Midbrain (tissue), 1 donor: ENCODE data around the gene FLYWCH1.

Experiments
- DNase-seq: peaks from one replicate; lab custom pipeline; 2025; lab: John Stamatoyannopoulos, UW

Gene FLYWCH1

DNA sequence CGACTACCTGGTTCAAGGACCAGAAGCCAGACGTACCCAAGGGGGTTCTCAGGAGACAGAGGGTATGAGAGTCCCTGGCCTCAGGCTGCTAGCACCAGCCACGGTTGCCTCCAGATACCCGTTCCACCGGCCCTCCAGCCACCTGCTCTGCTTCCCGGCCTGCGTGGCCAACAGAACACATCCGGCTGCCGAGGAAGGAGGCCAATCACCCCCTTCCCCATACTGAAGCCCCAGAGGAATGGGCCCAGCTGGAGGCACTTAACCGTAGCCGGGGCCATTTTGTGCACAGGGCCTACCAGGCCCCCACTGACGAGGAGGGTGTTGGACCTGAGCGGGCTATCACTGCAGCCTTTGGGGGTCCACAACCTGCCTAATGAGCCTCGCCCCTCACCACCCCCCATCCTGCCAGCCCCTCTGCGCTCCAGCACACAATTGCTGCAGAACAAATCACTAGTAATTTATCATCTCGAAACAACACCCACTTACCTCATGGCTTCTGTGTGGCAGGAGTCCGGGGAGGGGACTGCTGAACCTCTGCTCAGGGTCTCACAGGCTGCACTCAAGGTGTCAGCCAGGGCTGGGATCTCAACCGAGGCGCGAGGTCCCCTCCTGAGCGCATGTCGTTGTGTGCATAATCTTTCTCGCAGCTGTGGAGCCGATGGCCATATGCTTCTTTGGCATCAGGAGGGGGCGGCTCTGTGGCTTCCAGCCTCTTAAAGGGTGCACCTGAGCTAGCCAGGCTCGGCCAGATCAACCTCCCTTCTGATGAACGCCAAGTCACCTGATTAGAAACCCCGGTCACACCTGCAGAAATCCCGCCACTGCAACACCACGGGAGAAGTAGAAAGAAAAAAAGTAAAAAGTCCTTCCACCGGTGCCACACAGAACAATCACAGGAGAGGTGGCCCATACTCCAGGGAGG lies 42.2 kb downstream of the FLYWCH1 start:
- DNase-seq = no peak

DNA sequence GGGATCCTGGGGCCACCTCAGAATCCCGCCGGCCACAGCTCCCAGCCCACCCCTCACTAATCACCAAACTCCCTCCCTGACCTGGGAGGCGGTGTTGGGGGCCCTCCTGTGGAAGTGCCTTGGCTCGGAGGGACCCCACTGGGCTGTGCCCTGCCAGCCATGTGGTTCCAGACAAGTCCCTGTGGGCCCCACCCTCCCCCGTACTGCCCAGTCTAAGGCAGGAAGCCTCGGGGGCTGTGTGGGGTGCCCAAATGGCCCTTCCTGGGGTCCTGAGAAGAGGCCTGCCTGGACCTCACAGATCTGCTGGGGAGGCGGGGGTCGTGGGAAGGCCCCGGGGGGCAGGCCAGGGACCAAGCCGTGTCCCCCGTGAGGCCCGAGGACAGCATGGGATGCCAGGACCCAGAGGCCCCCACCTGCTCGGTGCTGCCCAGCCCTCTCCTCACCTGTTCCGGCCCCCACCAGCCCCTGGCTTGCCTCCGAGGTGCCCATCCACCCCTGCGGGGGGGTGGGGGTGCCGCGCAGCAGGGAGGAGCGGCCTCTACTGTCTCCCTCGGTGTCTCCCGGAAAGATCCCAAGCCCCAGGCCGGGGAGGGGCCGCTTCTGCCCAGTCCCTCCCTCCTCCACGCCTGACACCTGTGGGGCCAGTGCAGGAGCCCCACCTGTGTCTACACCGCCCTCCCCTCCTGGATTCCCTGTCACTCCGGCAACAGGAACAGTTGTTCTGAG lies 43.1 kb downstream of the FLYWCH1 start:
- no peak for DNase-seq

DNA sequence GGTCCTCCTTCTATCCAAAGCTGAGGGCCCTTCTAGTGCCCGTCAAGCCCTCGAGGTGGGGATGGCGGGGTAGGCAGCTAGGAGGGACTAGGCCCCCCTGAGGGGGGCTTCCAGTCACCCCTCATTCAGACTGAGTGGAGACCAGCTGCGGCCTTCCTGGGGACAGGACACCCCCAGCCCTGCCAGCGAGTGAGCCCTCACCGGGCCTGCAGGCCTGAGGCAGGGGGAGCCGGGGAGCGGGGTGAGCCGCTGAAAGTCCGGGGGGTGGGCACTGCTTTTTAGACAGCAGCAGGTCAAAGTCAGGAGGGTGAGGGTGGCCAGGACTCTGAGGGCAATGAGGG lies 43.7 kb downstream of the FLYWCH1 start:
- DNase-seq = no peak

DNA sequence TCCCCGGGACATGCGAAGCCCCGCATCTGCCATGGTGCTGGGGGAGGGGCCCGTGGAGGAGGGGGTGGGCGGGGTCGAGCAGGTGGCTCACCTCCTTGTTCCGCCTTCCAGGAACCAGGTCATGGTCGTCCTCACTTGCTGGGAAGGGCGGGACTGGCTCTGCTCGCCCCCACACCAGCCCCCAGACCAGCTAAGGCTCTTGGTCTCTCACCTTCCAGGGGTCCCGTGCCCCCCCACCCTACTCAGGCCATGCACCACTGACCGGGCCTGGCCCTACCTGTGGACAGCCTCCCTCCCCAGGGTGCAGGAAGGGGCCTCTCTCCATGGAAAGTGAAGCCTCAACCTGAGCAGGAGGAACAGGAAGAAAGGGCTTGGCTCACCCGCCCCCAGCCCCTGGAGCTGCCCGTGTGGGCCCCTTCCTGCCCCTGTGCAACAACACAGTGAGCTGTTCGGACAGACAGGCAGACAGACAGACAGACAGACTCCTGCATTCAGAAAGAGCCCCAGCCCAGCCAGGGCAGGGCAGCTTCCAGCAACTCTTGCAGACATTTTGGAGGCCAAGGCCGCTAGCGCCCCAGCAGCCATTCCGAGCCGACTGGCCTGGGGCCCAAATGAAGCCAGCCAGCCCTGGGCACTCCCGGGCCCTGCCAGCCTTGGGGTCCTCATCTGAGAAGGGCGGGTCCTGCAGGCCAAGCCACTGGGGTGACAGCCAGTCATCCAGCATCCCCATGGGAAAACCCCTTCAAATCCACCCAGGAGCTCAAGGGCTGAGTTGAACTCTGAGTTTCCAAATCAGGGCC lies 44.2 kb downstream of the FLYWCH1 start:
- no peak for DNase-seq

- DNase-seq = no peak
Measured at GRCh38 chr16:2956579-2956956, 44.8 kb downstream of the FLYWCH1 start.

- DNase-seq = no peak
Measured at GRCh38 chr16:2959206-2959605, 47.5 kb downstream of the FLYWCH1 start.

GRCh38 chr16:2960183-2961010 lies 48.7 kb downstream of the FLYWCH1 start:
- no peak for DNase-seq

- no peak for DNase-seq
Measured at GRCh38 chr16:2962334-2963073, 50.8 kb downstream of the FLYWCH1 start.

GRCh38 chr16:2963074-2963722 lies 51.5 kb downstream of the FLYWCH1 start:
- DNase-seq = no peak

- no peak for DNase-seq
Measured at GRCh38 chr16:2963723-2964474, 52.2 kb downstream of the FLYWCH1 start, which contains the start of gene KREMEN2. TSS of gene KREMEN2 (plus strand) at chr16:2964275. CDS start at chr16:2964521, 246 bp downstream.

DNA sequence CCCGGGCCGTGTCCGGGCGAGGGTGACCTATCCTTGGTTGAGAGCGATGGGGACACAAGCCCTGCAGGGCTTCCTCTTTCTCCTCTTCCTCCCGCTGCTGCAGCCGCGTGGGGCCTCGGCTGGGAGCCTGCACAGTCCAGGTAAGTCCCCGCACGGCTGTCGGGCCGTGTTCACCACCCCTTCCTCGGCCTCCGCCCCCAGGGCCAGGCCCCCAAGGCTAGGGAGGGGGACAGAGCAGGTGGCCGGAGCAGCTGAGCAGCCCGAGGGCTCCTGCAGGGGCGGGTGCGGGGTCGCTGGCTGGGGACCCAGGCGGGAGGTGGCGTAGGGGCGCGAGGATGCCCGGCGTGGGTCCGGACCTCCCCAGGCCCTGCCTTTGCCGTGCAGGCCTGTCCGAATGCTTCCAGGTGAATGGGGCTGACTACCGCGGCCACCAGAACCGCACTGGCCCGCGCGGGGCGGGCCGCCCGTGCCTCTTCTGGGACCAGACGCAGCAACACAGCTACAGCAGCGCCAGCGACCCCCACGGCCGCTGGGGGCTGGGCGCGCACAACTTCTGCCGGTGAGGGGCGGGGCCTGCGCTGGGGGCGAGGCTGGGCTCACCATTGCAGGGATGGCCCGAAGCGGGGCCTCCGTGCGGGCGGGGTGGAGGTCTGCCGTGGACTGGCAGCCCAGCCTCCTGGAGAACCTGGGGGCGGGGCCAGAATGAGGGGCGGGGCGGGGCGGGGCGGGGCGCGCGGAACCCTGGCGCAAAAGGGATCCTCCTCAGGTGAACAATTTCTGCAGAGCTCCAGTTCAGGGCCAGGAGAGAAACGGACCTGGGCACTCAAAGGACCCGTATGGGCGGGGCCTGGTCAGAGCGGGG lies 53.0 kb downstream of the FLYWCH1 start:
- DNase-seq = no peak

DNA sequence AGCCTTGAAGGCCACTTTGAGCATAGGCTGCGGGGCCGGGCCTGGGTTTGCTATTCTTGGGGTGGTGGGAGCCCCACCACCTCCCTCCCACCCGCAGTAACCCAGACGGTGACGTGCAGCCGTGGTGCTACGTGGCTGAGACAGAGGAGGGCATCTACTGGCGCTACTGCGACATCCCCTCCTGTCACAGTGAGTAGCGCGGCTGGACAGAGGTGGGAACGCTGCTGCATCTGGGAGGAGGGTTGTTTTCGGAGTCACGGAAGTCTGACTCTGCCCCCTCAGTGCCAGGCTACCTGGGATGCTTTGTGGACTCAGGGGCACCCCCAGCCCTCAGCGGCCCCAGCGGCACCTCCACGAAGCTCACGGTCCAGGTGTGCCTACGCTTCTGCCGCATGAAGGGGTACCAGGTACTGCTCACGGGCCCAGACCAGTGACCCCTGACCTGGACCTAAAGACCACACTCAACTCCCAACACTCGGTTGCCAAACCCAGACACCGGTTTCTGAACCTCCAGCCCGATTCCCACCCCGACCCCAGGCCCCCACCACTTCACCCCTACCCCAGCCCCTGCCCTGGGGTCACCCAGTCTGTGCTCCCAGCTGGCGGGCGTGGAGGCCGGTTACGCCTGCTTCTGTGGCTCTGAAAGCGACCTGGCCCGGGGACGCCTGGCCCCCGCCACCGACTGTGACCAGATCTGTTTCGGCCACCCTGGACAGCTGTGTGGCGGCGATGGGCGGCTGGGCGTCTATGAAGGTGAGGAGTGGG lies 54.5 kb downstream of the FLYWCH1 start:
- DNase-seq = no peak

- DNase-seq = no peak
Measured at GRCh38 chr16:2966808-2967191, 55.1 kb downstream of the FLYWCH1 start.

- no peak for DNase-seq
Measured at GRCh38 chr16:2967211-2967631, 55.5 kb downstream of the FLYWCH1 start.

DNA sequence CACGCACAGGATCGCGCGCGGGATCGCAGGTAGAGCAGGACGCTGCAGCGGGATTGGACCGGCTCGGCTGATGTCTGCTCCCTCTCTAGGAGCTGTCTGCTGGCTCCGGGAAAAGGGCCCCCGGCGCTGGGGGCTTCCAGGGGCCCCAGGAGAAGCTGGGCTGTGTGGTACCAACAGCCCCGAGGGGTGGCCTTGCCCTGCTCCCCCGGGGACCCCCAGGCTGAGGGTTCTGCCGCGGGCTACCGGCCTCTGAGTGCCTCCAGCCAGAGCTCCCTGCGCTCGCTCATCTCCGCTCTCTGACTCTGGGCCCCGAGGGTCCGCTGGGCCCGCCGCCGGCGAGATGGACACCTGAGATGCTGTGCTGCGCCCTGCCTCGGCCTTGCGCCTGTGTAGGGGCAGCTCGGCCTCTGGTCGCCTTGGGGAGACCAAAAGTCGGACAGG lies 56.0 kb downstream of the FLYWCH1 start:
- DNase-seq = no peak

DNA sequence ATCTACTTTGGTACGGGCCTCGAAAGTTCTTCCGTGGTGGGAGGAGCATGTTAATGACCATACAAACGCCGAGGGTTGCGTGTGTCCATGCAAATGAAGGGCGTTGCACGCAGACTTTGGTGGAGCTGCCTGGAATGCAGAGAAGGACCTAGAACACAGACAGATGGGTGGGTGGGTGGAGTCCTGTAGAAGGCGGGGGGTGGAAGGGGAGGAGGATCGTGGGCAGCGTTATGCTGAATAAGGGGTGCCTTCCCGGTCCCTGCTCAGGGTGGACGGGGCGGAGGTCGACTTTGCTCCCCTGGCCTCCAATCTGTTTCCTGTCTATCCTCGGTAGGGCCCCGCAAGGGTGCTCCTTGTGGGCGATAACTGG lies 56.6 kb downstream of the FLYWCH1 start:
- DNase-seq = no peak

DNA sequence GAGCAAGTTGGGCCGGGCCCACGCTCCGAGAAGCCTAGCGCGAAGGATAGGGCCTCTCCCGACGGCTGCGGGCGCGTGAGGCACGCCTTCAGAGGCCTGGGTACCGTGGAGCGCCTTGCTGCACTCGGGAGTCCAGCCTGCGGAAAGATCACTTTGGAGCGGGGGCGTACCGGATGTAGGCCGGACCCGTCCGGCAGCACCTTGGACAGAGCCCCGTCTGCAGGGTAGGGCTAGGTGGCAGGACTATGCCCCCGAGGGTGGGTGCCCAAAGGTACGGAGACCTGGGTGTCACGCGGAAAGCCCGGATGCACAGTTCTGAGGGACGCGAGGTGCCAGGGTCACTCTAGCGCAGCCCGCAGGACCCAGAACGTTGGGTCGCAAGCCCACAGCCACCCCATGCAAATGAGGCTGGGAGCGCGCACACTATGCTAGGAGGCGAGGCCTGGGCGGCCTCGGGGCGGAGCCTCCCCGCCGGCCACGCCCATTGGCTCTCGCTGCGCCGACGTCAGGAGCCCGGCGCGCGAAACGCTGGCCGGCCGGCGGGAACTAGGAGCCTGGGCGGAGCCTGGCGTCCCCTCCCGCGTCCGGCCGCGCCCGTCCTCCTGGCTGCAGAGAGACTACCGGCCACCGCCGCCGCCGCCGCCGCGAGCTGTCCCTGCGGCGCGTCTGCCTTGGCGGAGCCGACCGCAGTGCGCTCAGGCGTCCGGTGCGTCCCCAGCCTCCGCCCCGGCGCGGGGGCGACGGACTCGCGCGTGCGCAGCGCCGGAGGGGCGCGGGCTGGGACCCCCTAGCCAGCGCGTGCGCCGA lies 57.2 kb downstream of the FLYWCH1 start, which contains the start of gene PAQR4:
PAQR4 (plus strand) TSS at position 611 of the 807 bp plus-strand sequence. CDS start 327 bp downstream, outside the sequence.
- DNase-seq = peak; percentile 92
